ENCODE results near the gene TEX2. TPM values are rescaled to one million over a fixed set of nuclear protein-coding genes. Genes with fewer than 3 reads are reported as not detected.

The TEX2 gene
- total RNA-seq, 1 donor from 2014 or later: 11.6 TPM

DNA sequence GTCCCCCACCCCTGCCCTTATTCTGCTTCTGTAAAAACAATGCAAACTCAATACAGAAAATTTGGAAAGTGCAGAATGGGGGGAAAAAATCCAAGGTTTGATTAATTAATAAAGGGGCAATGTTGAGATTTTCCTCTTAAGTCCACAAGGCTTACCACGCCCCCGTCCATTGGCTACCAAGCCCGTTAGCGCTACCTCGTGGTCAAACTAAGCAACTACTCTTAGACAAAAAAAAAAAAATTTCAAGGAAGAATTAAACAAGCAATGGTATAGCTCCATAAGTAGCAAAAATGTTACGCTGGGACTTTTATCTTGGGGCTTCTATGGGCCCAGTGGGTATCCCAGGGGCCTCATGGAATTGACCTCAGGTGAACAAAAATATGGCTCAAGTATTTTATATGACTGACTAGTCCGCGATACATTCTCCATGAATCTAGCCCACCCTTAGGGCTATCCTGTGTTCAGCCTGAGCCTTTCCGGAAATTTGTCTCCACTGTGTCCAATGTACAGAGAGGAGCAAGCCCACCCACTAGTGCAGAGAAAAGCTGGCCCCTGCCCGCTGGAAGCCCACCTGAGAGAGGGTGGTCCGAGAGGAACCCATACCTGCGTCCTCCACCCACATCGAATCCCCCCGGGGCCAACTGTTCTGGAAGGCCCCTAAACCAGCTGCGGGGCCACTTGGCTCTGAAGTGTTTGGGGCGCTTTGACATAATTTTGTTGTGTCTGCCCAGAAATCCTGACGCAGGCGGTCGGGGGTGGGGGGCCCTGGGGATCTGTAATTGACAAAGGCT is 19.1 kb upstream of the TEX2 start:
- DNase-seq (ENCODE audit: low read depth): no peak
- H3K4me3 ChIP-seq (ENCODE audit: low read depth, low read length): no peak overlapping the region
- TF ChIP-seq, protein P1, sequence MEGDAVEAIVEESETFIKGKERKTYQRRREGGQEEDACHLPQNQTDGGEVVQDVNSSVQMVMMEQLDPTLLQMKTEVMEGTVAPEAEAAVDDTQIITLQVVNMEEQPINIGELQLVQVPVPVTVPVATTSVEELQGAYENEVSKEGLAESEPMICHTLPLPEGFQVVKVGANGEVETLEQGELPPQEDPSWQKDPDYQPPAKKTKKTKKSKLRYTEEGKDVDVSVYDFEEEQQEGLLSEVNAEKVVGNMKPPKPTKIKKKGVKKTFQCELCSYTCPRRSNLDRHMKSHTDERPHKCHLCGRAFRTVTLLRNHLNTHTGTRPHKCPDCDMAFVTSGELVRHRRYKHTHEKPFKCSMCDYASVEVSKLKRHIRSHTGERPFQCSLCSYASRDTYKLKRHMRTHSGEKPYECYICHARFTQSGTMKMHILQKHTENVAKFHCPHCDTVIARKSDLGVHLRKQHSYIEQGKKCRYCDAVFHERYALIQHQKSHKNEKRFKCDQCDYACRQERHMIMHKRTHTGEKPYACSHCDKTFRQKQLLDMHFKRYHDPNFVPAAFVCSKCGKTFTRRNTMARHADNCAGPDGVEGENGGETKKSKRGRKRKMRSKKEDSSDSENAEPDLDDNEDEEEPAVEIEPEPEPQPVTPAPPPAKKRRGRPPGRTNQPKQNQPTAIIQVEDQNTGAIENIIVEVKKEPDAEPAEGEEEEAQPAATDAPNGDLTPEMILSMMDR (conservative IDR thresholded peaks at IDR 0.05; ENCODE audit: low read depth, low read length): peak; percentile 83

DNA sequence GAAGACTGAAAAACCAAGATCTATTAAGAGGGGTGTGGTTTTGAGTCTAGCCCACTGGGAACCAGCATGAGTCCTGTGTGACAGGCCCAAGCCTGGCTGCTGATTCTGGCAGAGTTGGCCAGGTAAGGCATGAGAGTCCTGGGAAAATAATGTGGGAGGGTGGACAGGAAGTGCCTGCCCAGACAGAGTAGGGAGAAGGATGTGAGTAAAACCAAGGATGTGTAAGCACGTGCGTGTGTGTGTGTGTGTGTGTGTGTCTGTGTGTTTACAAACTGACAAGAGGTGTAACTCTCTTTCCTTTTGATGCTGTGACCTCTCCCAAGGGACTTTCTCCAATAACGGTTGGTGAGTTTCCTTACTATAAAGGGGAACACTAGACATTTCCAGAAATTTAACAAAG is 15.6 kb upstream of the TEX2 start:
- TF ChIP-seq, protein P1 (conservative IDR thresholded peaks at IDR 0.05; ENCODE audit: low read depth, low read length): no peak
- no peak overlapping the region for H3K4me3 ChIP-seq (ENCODE audit: low read depth, low read length)
- DNase-seq (ENCODE audit: low read depth): no peak

DNA sequence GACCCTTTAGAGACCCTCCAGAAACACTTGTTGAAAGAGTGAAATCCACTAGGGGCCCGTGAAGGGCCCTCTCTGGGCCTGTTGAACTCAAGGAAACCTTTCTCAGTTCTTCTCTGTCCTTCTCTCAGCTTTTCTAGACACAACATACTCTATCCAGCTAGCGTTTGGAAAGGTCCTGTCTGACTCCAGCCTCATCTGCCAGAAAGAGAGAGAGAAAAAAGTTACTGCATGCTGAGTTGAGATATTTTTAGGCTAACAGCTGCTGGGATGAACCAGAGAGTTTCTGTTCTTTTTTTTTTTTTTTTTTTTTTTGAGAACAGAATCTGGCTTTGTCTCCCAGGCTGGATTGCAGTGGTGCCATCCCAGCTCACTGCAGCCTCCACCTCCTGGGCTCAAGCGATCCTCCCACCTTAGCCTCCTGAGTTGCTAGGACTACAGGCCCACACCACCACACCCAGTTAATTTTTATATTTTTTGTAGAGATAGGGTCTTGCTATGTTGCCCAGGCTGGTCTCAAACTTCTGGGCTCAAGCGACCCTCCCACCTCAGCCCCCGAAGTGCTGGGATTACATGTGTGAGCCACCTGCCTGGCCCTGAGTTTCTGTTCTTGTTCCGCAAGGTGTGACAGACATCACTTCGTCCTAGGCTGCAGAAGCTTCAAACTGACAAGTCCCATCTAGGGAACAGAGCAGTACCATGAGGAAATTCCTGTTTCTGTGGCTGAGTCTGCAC is 14.9 kb upstream of the TEX2 start:
- no peak for DNase-seq (ENCODE audit: low read depth)
- no peak overlapping the region for H3K4me3 ChIP-seq (ENCODE audit: low read depth, low read length)
- TF ChIP-seq, protein P1 (conservative IDR thresholded peaks at IDR 0.05; ENCODE audit: low read depth, low read length): no peak

DNA sequence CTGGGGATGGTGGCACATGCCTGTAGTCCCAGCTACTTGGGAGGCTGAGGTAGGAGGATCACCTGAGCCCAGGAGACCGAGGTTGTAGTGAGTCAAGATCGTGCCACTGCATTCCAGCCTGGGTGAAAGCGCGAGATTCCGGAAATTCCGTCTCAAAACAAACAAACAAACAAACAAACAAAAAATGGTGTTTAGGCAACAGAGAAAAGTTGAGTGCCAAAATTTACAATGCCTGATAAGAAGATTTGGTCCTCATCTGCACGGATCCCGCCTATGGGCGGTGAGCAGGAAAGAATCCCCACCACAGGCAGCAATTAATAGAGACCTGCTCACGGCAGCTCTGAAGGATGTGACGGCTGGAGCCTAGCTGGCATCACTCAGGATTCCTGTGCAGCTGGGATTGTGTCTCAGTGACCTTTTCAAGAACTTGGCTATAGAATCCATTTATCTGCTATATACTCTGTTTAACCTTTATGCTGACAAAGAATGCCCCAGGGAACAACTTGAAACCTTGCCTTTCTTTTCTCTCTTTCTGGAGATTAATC is 14.0 kb upstream of the TEX2 start:
- TF ChIP-seq, protein P1 (conservative IDR thresholded peaks at IDR 0.05; ENCODE audit: low read depth, low read length): no peak
- H3K4me3 ChIP-seq (ENCODE audit: low read depth, low read length): no peak overlapping the region
- DNase-seq (ENCODE audit: low read depth): no peak

DNA sequence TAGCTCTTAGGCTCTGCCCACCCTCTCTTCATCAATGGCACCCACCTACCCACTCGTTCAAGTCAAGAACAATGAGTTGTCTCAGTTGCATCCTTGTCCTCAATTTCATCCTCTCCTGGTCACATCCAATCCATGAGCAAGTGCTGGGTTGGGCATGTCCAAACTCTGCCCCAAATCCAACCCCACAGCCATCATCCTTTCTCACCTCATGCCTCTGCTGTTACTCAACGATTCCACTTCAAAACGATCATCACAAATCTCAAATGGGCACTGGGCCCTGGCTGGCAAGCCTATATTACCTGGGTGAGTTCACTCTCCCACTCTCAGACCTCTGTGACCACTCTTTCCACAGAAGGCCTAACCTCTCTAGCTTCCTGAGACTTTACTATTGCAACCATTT is 12.0 kb upstream of the TEX2 start:
- TF ChIP-seq, protein P1 (conservative IDR thresholded peaks at IDR 0.05; ENCODE audit: low read depth, low read length): no peak
- no peak overlapping the region for H3K4me3 ChIP-seq (ENCODE audit: low read depth, low read length)
- DNase-seq (ENCODE audit: low read depth): no peak

DNA sequence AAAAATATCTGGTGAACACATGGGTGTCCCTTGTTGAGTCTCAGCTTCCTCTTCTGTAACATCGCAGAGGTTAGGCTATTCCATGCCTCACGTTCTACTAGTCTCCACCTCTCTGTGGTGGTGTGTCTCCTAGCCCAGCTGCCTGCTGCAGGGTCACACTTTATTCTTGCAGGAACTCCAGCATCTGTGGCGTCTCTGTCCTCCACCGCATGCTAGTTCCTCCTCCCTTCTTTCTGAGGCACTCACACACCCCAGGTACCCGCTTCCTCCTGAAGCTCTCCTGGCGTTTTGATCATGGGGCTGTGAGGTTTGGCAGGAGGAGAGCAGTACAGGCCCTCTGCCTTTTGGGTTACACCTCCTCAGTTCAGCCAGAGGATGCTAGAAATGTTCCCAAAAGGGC is 9.9 kb upstream of the TEX2 start:
- no peak for DNase-seq (ENCODE audit: low read depth)
- TF ChIP-seq, protein P1 (conservative IDR thresholded peaks at IDR 0.05; ENCODE audit: low read depth, low read length): no peak
- no peak overlapping the region for H3K4me3 ChIP-seq (ENCODE audit: low read depth, low read length)
